HAP-1 (cell line): ENCODE measurements around the gene TBC1D16.
"Not testable (repeated sequence)": the region's sequence is repeated elsewhere in the genome, so short reads cannot be mapped to it uniquely, and the experiment has no call there.

ENCODE experiments used
- DNase-seq, 2 experiments: peaks; one replicate each; pipeline ENCODE4 v3.0.0-alpha.2; 2016 to 2020; ENCODE audit warnings: low spot score in 2 of 2
- H3K27me3 ChIP-seq: fragments of 250-450 bp; sonication (Bioruptor Pico); 2 replicates; pipeline ENCODE4 v1.5.1; 2020; ENCODE audit warnings: low read depth, mild to moderate bottlenecking, moderate library complexity
- H3K36me3 ChIP-seq: fragments of 250-450 bp; sonication (Bioruptor Pico); replicated peaks from 2 replicates; pipeline ENCODE4 v1.5.1; 2020; ENCODE audit warnings: mild to moderate bottlenecking
- H3K4me1 ChIP-seq: fragments of 250-450 bp; sonication (Bioruptor Pico); 2 replicates; pipeline ENCODE4 v1.5.1; 2020; ENCODE audit warnings: mild to moderate bottlenecking
- H3K4me3 ChIP-seq: fragments of 250-450 bp; sonication (Bioruptor Pico); 2 replicates; pipeline ENCODE4 v1.5.1; 2020; ENCODE audit warnings: mild to moderate bottlenecking, moderate library complexity
- H3K9me3 ChIP-seq: fragments of 250-450 bp; sonication (Bioruptor Pico); 2 replicates; pipeline ENCODE4 v1.5.1; 2020; ENCODE audit warnings: mild to moderate bottlenecking, moderate library complexity
- in situ Hi-C: fragments of 300-500 bp; cut with MboI; formaldehyde crosslinking; loops from 3 replicates; pipeline ENCODE4 v1.14.3; 2020; ENCODE audit warnings: low sequenced_read_pairs, inconsistent platforms, mixed read lengths

Gene TBC1D16

GRCh38 chr17:79968116-79968515 lies 67.6 kb downstream of the TBC1D16 start:
- Histone ChIP-seq H3K4me1 (no peaks in the 10 kb centered on the region), H3K27me3 (no peaks in the 10 kb centered on the region), H3K36me3 (no peaks in the 10 kb centered on the region), H3K4me3 (no peak overlapping the region), H3K9me3 (no peaks in the 10 kb centered on the region; the same call in 1 of the 2 replicates)
- no peak for DNase-seq
- in situ Hi-C loops, result no loop called here

DNA sequence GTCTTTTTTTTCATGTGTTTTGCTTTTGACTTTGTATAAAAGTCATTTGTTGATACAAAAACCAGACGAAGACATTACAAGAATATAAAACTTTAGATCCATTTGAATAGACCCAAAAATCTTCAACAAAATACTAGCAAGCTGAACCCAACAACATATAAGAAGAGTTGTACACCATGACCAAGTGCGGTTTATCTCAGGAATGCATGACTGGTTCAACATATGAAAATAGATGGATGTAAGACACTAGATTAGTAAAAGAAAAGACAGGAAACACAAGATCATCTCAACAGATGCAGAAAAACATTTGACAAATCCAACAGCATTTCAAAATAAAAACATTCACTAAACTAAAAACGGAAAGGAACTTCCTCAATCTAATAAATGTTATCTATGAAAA lies 69.0 kb downstream of the TBC1D16 start:
- peaks cover 1% of the 10 kb centered on the region; the same call in 1 of the 2 replicates for H3K9me3 ChIP-seq
- in situ Hi-C loops, result no loop called here
- no peak overlapping the region for H3K4me3 ChIP-seq
- H3K27me3 ChIP-seq, result no peaks in the 10 kb centered on the region
- no peaks in the 10 kb centered on the region for H3K4me1 ChIP-seq
- no peaks in the 10 kb centered on the region for H3K36me3 ChIP-seq
- no peak for DNase-seq

GRCh38 chr17:79965806-79966205 lies 69.9 kb downstream of the TBC1D16 start:
- peaks cover 7% of the 10 kb centered on the region; the same call in 1 of the 2 replicates for H3K9me3 ChIP-seq
- in situ Hi-C loops, result no loop called here
- H3K27me3 ChIP-seq, result no peaks in the 10 kb centered on the region
- no peaks in the 10 kb centered on the region for H3K36me3 ChIP-seq
- H3K4me3 ChIP-seq, result no peak overlapping the region
- no peak for DNase-seq
- no peaks in the 10 kb centered on the region for H3K4me1 ChIP-seq

- DNase-seq, H3K4me3 ChIP-seq, H3K4me1 ChIP-seq, in situ Hi-C loops, H3K27me3 ChIP-seq, H3K36me3 ChIP-seq, H3K9me3 ChIP-seq: not testable (repeated sequence)
Measured at GRCh38 chr17:79962467-79962866, 73.2 kb downstream of the TBC1D16 start.

DNA sequence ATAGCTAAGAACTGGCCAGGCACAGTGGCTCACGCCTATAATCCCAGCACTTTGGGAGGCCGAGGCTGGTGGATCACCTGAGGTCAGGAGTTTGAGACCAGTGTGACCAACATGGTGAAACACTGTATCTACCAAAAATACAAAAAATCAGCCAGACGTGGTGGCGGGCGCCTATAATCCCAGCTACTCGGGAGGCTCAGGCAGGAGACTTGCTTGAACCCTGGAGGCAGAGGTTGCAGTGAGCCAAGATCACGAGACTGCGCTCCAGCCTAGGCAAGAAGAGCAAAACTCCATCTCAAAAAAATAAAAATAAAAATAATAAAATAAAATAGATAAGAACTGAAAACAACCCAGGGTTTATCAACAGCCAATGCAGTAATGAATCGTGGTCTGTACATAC lies 74.1 kb downstream of the TBC1D16 start:
- H3K4me3 ChIP-seq, H3K27me3 ChIP-seq, H3K9me3 ChIP-seq, in situ Hi-C loops, H3K36me3 ChIP-seq, H3K4me1 ChIP-seq, DNase-seq: not testable (repeated sequence)

DNA sequence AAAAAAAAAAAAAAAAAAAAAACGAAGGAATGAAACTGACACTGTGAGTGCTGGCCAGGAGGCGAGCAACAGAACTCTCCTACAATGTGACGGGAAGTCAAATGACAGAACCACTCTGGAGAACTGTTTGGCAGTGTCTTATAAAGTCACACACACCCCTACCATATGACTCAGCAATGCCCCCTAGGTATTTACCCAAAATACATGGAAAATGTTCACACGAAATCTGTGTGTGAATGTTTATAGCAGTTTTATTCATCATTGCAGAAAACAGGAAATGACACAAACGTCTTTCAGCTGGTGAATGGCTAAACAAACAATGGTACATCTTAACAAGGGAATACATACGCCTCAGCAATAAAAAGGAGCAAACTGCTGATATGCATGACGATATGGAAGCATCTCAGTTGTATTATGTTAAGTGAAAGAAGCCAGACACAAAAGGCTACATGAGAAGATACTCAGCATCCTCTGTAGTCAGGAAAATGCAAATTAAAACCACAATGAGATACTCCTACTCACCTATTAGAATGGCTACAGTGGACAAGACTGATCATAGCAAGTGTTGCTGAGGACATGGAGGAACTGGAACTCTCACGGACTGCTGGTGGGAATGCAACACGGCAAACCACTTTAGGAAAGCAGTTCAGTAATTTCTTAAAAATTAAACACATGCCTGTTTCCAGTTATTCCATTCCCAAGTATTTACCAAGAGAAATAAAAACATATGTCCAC lies 74.7 kb downstream of the TBC1D16 start:
- Histone ChIP-seq H3K9me3 (peaks cover 7% of the 10 kb centered on the region; the same call in 1 of the 2 replicates), H3K36me3 (no peaks in the 10 kb centered on the region), H3K4me3 (no peak overlapping the region), H3K4me1 (no peaks in the 10 kb centered on the region; the same call in 1 of the 2 replicates), H3K27me3 (no peaks in the 10 kb centered on the region)
- DNase-seq, result peak in 1 of 2 experiments; percentile 17
- in situ Hi-C loops, result no loop called here

DNA sequence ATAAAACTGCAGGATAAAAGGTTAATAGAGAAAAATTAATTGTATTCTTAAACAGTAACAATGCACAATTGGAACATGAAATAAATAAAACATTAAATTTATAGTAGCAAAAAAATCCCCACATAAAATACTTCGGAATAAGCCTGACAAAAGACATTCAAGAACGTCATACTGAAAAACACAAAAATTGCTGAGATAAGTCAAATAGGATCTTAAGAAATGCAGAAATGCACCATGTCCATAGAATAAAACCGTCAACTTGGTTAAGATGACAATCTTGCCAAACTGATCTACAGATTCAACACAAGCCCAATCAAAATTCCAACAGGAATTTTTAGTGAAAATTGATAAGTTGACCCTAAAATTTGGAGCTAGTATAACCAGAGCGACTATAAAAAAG lies 76.6 kb downstream of the TBC1D16 start:
- in situ Hi-C loops, result no loop called here
- no peaks in the 10 kb centered on the region for H3K36me3 ChIP-seq
- no peak for DNase-seq
- H3K27me3 ChIP-seq, result no peaks in the 10 kb centered on the region
- H3K4me3 ChIP-seq, result no peak overlapping the region
- H3K4me1 ChIP-seq, result no peaks in the 10 kb centered on the region; the same call in 1 of the 2 replicates
- peaks cover 7% of the 10 kb centered on the region; the same call in 1 of the 2 replicates for H3K9me3 ChIP-seq

DNA sequence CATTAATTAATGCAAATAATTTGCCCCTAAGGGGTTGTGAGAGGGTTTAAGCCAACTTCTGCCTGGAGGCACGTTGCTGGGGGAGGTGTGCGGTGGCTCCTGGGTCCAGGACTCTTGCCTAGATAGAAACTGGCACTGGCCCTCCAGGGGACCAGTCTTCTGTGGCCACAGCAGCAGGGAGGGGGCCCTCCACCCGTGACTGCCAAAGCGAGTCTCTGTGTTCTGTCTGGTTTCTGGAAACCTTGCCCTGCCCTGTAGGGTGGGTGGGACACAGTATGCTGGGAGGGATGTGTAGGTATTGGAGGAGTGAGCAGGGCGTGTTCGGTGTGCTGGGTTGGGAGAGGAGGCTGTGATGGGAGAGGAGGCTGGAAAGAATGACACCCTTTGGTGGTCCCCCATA lies 78.8 kb downstream of the TBC1D16 start:
- in situ Hi-C loops, result no loop called here
- H3K9me3 ChIP-seq, result peaks cover 7% of the 10 kb centered on the region; the same call in 1 of the 2 replicates
- DNase-seq, result no peak
- H3K36me3 ChIP-seq, result no peaks in the 10 kb centered on the region
- H3K4me1 ChIP-seq, result peaks cover 15% of the 10 kb centered on the region
- H3K27me3 ChIP-seq, result no peaks in the 10 kb centered on the region
- no peak overlapping the region for H3K4me3 ChIP-seq

DNA sequence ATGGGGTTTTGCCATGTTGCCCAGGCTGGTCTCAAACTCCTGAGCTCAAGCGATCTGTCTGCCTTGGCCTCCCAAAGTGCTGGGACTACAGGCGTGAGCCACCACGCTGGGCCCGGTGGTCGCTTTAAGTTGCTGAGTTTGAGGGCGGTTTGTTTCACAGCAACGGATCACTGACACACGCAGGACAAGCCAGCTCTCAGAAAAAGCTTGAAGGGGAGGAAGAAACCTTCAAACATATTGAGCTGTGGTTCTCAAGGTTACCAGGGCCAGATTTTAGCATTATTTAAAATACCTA lies 79.3 kb downstream of the TBC1D16 start:
- peaks cover 20% of the 10 kb centered on the region for H3K4me1 ChIP-seq
- H3K4me3 ChIP-seq, in situ Hi-C loops, H3K27me3 ChIP-seq, H3K9me3 ChIP-seq, DNase-seq, H3K36me3 ChIP-seq: not testable (repeated sequence)

DNA sequence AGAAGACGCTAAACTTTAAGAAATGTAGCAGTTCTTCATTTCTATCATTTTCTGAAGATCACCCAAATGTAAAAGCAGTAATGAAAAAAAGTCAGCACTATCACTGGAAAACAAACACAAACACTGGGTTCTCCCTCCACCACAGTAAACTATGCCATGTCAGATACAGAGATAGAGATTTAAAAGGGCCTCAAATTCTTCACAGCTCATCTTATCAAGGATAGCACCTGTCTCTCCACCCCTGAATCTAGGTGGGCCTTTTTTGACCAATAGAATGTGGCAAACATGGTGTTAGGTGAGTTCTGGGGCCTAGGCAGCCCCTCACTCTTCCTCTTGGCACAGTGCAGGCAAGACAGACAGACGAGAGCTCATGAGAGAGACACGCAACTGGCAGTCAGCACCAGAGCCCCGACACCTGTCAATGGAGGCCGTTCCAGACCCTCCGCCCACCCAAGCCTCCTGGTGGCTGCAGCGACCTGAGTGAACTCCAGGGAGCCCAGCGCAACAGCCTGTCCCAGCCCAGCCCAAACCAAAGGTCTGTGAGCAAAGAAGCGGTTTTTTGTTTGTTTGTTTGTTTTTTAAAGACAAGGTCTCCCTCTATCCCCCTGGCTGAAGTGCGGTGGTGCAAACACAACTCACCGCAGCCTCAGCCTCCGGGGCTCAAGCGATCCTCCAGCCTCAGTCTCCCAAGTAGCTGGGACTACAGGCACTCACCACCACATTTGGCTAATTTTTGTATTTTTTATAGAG lies 79.8 kb downstream of the TBC1D16 start:
- Histone ChIP-seq H3K4me1 (peaks cover 25% of the 10 kb centered on the region), H3K27me3 (no peaks in the 10 kb centered on the region), H3K9me3 (no peaks in the 10 kb centered on the region; the same call in 1 of the 2 replicates), H3K36me3 (no peaks in the 10 kb centered on the region), H3K4me3 (no peak overlapping the region)
- in situ Hi-C loops, result no loop called here
- DNase-seq, result no peak

DNA sequence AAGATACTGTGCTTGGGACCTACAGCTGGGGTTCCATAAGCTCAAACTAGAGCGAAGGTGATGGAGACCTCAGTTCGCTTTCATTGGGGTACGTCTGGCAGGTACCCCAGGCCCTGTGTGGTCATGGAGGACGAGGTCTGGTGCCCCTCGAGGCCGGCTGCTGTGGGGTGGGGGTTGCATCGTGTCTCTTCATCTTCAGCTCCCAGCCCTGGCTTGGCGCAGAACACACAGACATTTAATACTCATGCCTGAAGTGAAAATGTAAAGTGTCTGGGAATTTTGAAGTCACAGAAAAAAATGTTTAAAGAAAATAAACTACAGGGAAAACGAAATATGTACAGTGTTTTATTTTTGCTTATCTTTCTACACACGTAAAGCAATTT lies 80.5 kb downstream of the TBC1D16 start:
- Histone ChIP-seq H3K4me1 (peaks cover 32% of the 10 kb centered on the region), H3K9me3 (no peaks in the 10 kb centered on the region), H3K36me3 (no peaks in the 10 kb centered on the region), H3K27me3 (no peaks in the 10 kb centered on the region), H3K4me3 (no peak overlapping the region)
- no peak for DNase-seq
- in situ Hi-C loops, result no loop called here

GRCh38 chr17:79954281-79955166 lies 81.1 kb downstream of the TBC1D16 start:
- Histone ChIP-seq H3K27me3 (no peaks in the 10 kb centered on the region), H3K4me3 (no peak overlapping the region), H3K36me3 (no peaks in the 10 kb centered on the region), H3K9me3 (no peaks in the 10 kb centered on the region), H3K4me1 (peaks cover 38% of the 10 kb centered on the region)
- in situ Hi-C loops, result no loop called here
- no peak for DNase-seq

DNA sequence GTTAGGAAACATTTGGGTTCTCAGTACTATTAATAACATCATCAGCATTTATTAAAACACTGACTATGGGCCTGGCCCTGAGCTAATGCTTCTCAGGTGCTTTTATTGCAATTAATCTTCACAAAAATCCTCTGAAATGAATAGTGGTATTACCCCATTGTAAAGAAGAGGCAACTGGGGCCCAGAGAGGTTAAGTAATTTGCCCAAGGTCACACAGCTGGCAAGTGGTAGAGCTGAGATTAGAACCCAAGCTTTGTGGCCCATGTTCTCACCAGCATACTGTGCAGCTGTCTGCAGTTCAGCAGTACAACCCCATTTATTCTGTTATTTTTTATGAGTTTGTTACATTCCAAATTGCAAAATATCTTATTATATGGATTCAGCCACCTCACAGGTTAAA lies 82.3 kb downstream of the TBC1D16 start:
- no peak overlapping the region for H3K4me3 ChIP-seq
- H3K9me3 ChIP-seq, result no peaks in the 10 kb centered on the region
- H3K4me1 ChIP-seq, result peaks cover 50% of the 10 kb centered on the region
- DNase-seq, result no peak
- peaks cover 11% of the 10 kb centered on the region for H3K36me3 ChIP-seq
- H3K27me3 ChIP-seq, result no peaks in the 10 kb centered on the region
- in situ Hi-C loops, result no loop called here

- peaks cover 14% of the 10 kb centered on the region for H3K36me3 ChIP-seq
- in situ Hi-C loops, result no loop called here
- H3K27me3 ChIP-seq, result no peaks in the 10 kb centered on the region
- no peak overlapping the region for H3K4me3 ChIP-seq
- H3K9me3 ChIP-seq, result no peaks in the 10 kb centered on the region
- peaks cover 51% of the 10 kb centered on the region for H3K4me1 ChIP-seq
- no peak for DNase-seq
Measured at GRCh38 chr17:79952901-79953300, 82.8 kb downstream of the TBC1D16 start.
